ENCODE data around the gene PGM2. TPM values are rescaled to one million over a fixed set of nuclear protein-coding genes. Genes with fewer than 3 reads are reported as not detected.

PGM2 gene
- total RNA-seq, 1 donor from 2014 or later: 43.0 TPM

GRCh38 chr4:37825968-37826294 is 555 bp upstream of the PGM2 start:
- intact Hi-C loops (cut with micrococcal nuclease): loop anchor here (1.0 to 10.0 kb wide), 8 partner anchors 23 to 841 kb away; partner anchors contain the start of genes RELL1 and TBC1D1
- no peaks in the 10 kb centered on the region for H3K9me3 Mint-ChIP-seq
- peak overlapping the region; percentile 87 for H3K4me3 Mint-ChIP-seq
- H3K27ac Mint-ChIP-seq: peak overlapping the region; percentile 86
- DNase-seq (ENCODE audit: low spot score): no peak
- H3K4me1 Mint-ChIP-seq (ENCODE audit: low read depth): peaks cover 40% of the 10 kb centered on the region
- H3K36me3 Mint-ChIP-seq (ENCODE audit: low read depth): peaks cover 18% of the 10 kb centered on the region
- H3K27me3 Mint-ChIP-seq (ENCODE audit: insufficient read depth): no peaks in the 10 kb centered on the region

GRCh38 chr4:37827030-37827685 is 672 bp downstream of the PGM2 start:
- H3K4me1 Mint-ChIP-seq (ENCODE audit: low read depth): peaks cover 40% of the 10 kb centered on the region
- H3K27me3 Mint-ChIP-seq (ENCODE audit: insufficient read depth): no peaks in the 10 kb centered on the region
- H3K36me3 Mint-ChIP-seq (ENCODE audit: low read depth): peaks cover 30% of the 10 kb centered on the region
- DNase-seq (ENCODE audit: low spot score): no peak
- H3K9me3 Mint-ChIP-seq: no peaks in the 10 kb centered on the region
- H3K27ac Mint-ChIP-seq: peak overlapping the region; percentile 86
- H3K4me3 Mint-ChIP-seq: peak overlapping the region; percentile 87
- intact Hi-C loops (cut with micrococcal nuclease): loop anchor here (2.0 to 10.0 kb wide), 4 partner anchors 24 to 840 kb away; no protein-coding TSS in a partner anchor

- H3K4me3 Mint-ChIP-seq: peak overlapping the region; percentile 87
- peaks cover 34% of the 10 kb centered on the region for H3K36me3 Mint-ChIP-seq (ENCODE audit: low read depth)
- peak overlapping the region; percentile 86 for H3K27ac Mint-ChIP-seq
- intact Hi-C loops (cut with micrococcal nuclease): loop anchor here (2.0 to 10.0 kb wide), 4 partner anchors 25 to 839 kb away; no protein-coding TSS in a partner anchor
- peaks cover 40% of the 10 kb centered on the region for H3K4me1 Mint-ChIP-seq (ENCODE audit: low read depth)
- no peaks in the 10 kb centered on the region for H3K9me3 Mint-ChIP-seq
- no peak for DNase-seq (ENCODE audit: low spot score)
- H3K27me3 Mint-ChIP-seq (ENCODE audit: insufficient read depth): no peaks in the 10 kb centered on the region
Observed at GRCh38 chr4:37827802-37828321, 1.4 kb downstream of the PGM2 start.

- DNase-seq (ENCODE audit: low spot score): no peak
- Mint-ChIP-seq H3K4me1 (ENCODE audit: low read depth) (peaks cover 34% of the 10 kb centered on the region), H3K9me3 (no peaks in the 10 kb centered on the region), H3K4me3 (peak overlapping the region; percentile 81), H3K27me3 (ENCODE audit: insufficient read depth) (no peaks in the 10 kb centered on the region), H3K36me3 (ENCODE audit: low read depth) (peaks cover 36% of the 10 kb centered on the region), H3K27ac (no peak overlapping the region)
- intact Hi-C loops (cut with micrococcal nuclease): loop anchor here (5.0 to 10.0 kb wide), 2 partner anchors 486 to 838 kb away; no protein-coding TSS in a partner anchor
Observed at GRCh38 chr4:37828843-37829242, 2.4 kb downstream of the PGM2 start.

GRCh38 chr4:37830640-37831039 is 4.2 kb downstream of the PGM2 start:
- Mint-ChIP-seq H3K27ac (no peak overlapping the region), H3K9me3 (no peaks in the 10 kb centered on the region), H3K27me3 (ENCODE audit: insufficient read depth) (no peaks in the 10 kb centered on the region), H3K4me1 (ENCODE audit: low read depth) (peaks cover 29% of the 10 kb centered on the region), H3K36me3 (ENCODE audit: low read depth) (peaks cover 43% of the 10 kb centered on the region), H3K4me3 (no peak overlapping the region)
- intact Hi-C loops (cut with micrococcal nuclease): no loop called here
- no peak for DNase-seq (ENCODE audit: low spot score)

GRCh38 chr4:37835031-37835430 is 8.5 kb downstream of the PGM2 start:
- no peak overlapping the region for H3K27ac Mint-ChIP-seq
- peaks cover 26% of the 10 kb centered on the region for H3K4me1 Mint-ChIP-seq (ENCODE audit: low read depth)
- no peak overlapping the region for H3K4me3 Mint-ChIP-seq
- DNase-seq (ENCODE audit: low spot score): no peak
- peaks cover 61% of the 10 kb centered on the region for H3K36me3 Mint-ChIP-seq (ENCODE audit: low read depth)
- no peaks in the 10 kb centered on the region for H3K9me3 Mint-ChIP-seq
- H3K27me3 Mint-ChIP-seq (ENCODE audit: insufficient read depth): no peaks in the 10 kb centered on the region
- intact Hi-C loops (cut with micrococcal nuclease): no loop called here

- Mint-ChIP-seq H3K4me3 (no peak overlapping the region), H3K9me3 (no peaks in the 10 kb centered on the region), H3K27ac (no peak overlapping the region), H3K4me1 (ENCODE audit: low read depth) (peaks cover 26% of the 10 kb centered on the region), H3K36me3 (ENCODE audit: low read depth) (peaks cover 55% of the 10 kb centered on the region), H3K27me3 (ENCODE audit: insufficient read depth) (no peaks in the 10 kb centered on the region)
- DNase-seq (ENCODE audit: low spot score): no peak
- intact Hi-C loops (cut with micrococcal nuclease): no loop called here
Observed at GRCh38 chr4:37835806-37836205, 9.3 kb downstream of the PGM2 start.

GRCh38 chr4:37836274-37836673 is 9.8 kb downstream of the PGM2 start:
- no peak overlapping the region for H3K27ac Mint-ChIP-seq
- H3K4me3 Mint-ChIP-seq: no peak overlapping the region
- H3K27me3 Mint-ChIP-seq (ENCODE audit: insufficient read depth): no peaks in the 10 kb centered on the region
- peaks cover 52% of the 10 kb centered on the region for H3K36me3 Mint-ChIP-seq (ENCODE audit: low read depth)
- intact Hi-C loops (cut with micrococcal nuclease): no loop called here
- H3K4me1 Mint-ChIP-seq (ENCODE audit: low read depth): peaks cover 26% of the 10 kb centered on the region
- H3K9me3 Mint-ChIP-seq: no peaks in the 10 kb centered on the region
- DNase-seq (ENCODE audit: low spot score): no peak

GRCh38 chr4:37836838-37837440 is 10.5 kb downstream of the PGM2 start:
- intact Hi-C loops (cut with micrococcal nuclease): no loop called here
- H3K27ac Mint-ChIP-seq: no peak overlapping the region
- peaks cover 26% of the 10 kb centered on the region for H3K4me1 Mint-ChIP-seq (ENCODE audit: low read depth)
- no peaks in the 10 kb centered on the region for H3K27me3 Mint-ChIP-seq (ENCODE audit: insufficient read depth)
- DNase-seq (ENCODE audit: low spot score): no peak
- H3K9me3 Mint-ChIP-seq: no peaks in the 10 kb centered on the region
- peaks cover 52% of the 10 kb centered on the region for H3K36me3 Mint-ChIP-seq (ENCODE audit: low read depth)
- H3K4me3 Mint-ChIP-seq: no peak overlapping the region

- H3K9me3 Mint-ChIP-seq: no peaks in the 10 kb centered on the region
- intact Hi-C loops (cut with micrococcal nuclease): no loop called here
- H3K4me3 Mint-ChIP-seq: no peak overlapping the region
- DNase-seq (ENCODE audit: low spot score): no peak
- peak overlapping the region; percentile 8 for H3K27ac Mint-ChIP-seq
- peaks cover 49% of the 10 kb centered on the region for H3K36me3 Mint-ChIP-seq (ENCODE audit: low read depth)
- peaks cover 26% of the 10 kb centered on the region for H3K4me1 Mint-ChIP-seq (ENCODE audit: low read depth)
- no peaks in the 10 kb centered on the region for H3K27me3 Mint-ChIP-seq (ENCODE audit: insufficient read depth)
Observed at GRCh38 chr4:37837446-37837845, 11.0 kb downstream of the PGM2 start.

GRCh38 chr4:37839426-37839825 is 12.9 kb downstream of the PGM2 start:
- Mint-ChIP-seq H3K27me3 (ENCODE audit: insufficient read depth) (no peaks in the 10 kb centered on the region), H3K27ac (no peak overlapping the region), H3K4me3 (no peak overlapping the region), H3K36me3 (ENCODE audit: low read depth) (peaks cover 50% of the 10 kb centered on the region), H3K4me1 (ENCODE audit: low read depth) (peaks cover 26% of the 10 kb centered on the region), H3K9me3 (no peaks in the 10 kb centered on the region)
- no peak for DNase-seq (ENCODE audit: low spot score)
- intact Hi-C loops (cut with micrococcal nuclease): no loop called here

GRCh38 chr4:37844204-37844603 is 17.7 kb downstream of the PGM2 start:
- Mint-ChIP-seq H3K4me3 (no peak overlapping the region), H3K9me3 (no peaks in the 10 kb centered on the region), H3K27ac (no peak overlapping the region), H3K36me3 (ENCODE audit: low read depth) (peaks cover 41% of the 10 kb centered on the region), H3K27me3 (ENCODE audit: insufficient read depth) (no peaks in the 10 kb centered on the region), H3K4me1 (ENCODE audit: low read depth) (no peaks in the 10 kb centered on the region)
- no peak for DNase-seq (ENCODE audit: low spot score)
- intact Hi-C loops (cut with micrococcal nuclease): no loop called here

- no peaks in the 10 kb centered on the region for H3K27me3 Mint-ChIP-seq (ENCODE audit: insufficient read depth)
- H3K9me3 Mint-ChIP-seq: no peaks in the 10 kb centered on the region
- no peak overlapping the region for H3K27ac Mint-ChIP-seq
- no peaks in the 10 kb centered on the region for H3K4me1 Mint-ChIP-seq (ENCODE audit: low read depth)
- peaks cover 36% of the 10 kb centered on the region for H3K36me3 Mint-ChIP-seq (ENCODE audit: low read depth)
- no peak for DNase-seq (ENCODE audit: low spot score)
- H3K4me3 Mint-ChIP-seq: no peak overlapping the region
- intact Hi-C loops (cut with micrococcal nuclease): no loop called here
Observed at GRCh38 chr4:37845201-37845600, 18.7 kb downstream of the PGM2 start.
